Trophoblast cell (in vitro differentiated cells and primary cell): ENCODE data around the gene DHX57. TPM values are rescaled to one million over a fixed set of nuclear protein-coding genes. Genes with fewer than 3 reads are reported as not detected.

Experiments
- DNase-seq, 2 donors: peaks; one replicate each; pipeline ENCODE4 v3.0.0-alpha.2; 2016
- H2AFZ ChIP-seq: 2 replicates; pipeline ENCODE4 v1.6.1; 2013; ENCODE audit warnings: low read length, moderate library complexity, mild to moderate bottlenecking; ENCODE audit not compliant: insufficient read depth, poor library complexity
- H2AK5ac ChIP-seq: 2 replicates; pipeline ENCODE4 v1.6.1; 2013; ENCODE audit warnings: mild to moderate bottlenecking, low read length
- H2BK120ac ChIP-seq: 2 replicates; pipeline ENCODE4 v1.6.1; 2013; ENCODE audit warnings: low read length, mild to moderate bottlenecking, moderate library complexity; ENCODE audit not compliant: insufficient read depth, poor library complexity
- H2BK12ac ChIP-seq: 2 replicates; pipeline ENCODE4 v1.6.1; 2013; ENCODE audit warnings: mild to moderate bottlenecking, low read length, moderate library complexity
- H2BK5ac ChIP-seq: 2 replicates; pipeline ENCODE4 v1.6.1; 2013; ENCODE audit warnings: low read length, low read depth, moderate library complexity, mild to moderate bottlenecking; ENCODE audit not compliant: poor library complexity
- H3K14ac ChIP-seq: 2 replicates; pipeline ENCODE4 v1.6.1; 2013; ENCODE audit warnings: mild to moderate bottlenecking, low read length
- H3K18ac ChIP-seq: 2 replicates; pipeline ENCODE4 v1.6.1; 2013; ENCODE audit warnings: mild to moderate bottlenecking, low read length
- H3K23ac ChIP-seq: 2 replicates; pipeline ENCODE4 v1.6.1; 2013; ENCODE audit warnings: low read length
- H3K27ac ChIP-seq: 2 replicates; pipeline ENCODE4 v1.5.1; 2013; ENCODE audit warnings: low read depth, mild to moderate bottlenecking, inconsistent platforms, low read length, moderate library complexity
- H3K27me3 ChIP-seq: 2 replicates; pipeline ENCODE4 v1.6.1; 2013; ENCODE audit warnings: inconsistent platforms, mild to moderate bottlenecking, low read length, moderate library complexity; ENCODE audit not compliant: insufficient read depth
- H3K36me3 ChIP-seq, 2 experiments: 1 replicate in 1 of 2; 2 replicates in 1 of 2; pipeline ENCODE4 v1.6.1; 2013; ENCODE audit warnings: low read length in 2 of 2, mild to moderate bottlenecking in 2 of 2, moderate library complexity in 1 of 2; ENCODE audit not compliant: insufficient read depth in 2 of 2, control insufficient read depth in 1 of 2
- H3K4ac ChIP-seq: 2 replicates; pipeline ENCODE4 v1.6.1; 2013; ENCODE audit warnings: low read depth, mild to moderate bottlenecking, low read length, moderate library complexity
- H3K4me1 ChIP-seq, 2 experiments: 1 replicate in 1 of 2; 2 replicates in 1 of 2; pipeline ENCODE4 v1.6.1; 2013; ENCODE audit warnings: low read length in 2 of 2, mild to moderate bottlenecking in 2 of 2, moderate library complexity in 1 of 2; ENCODE audit not compliant: insufficient read depth in 2 of 2, control insufficient read depth in 1 of 2
- H3K4me2 ChIP-seq: 2 replicates; pipeline ENCODE4 v1.6.1; 2013; ENCODE audit warnings: inconsistent platforms, mild to moderate bottlenecking, low read length, moderate library complexity
- H3K4me3 ChIP-seq: 2 replicates; pipeline ENCODE4 v1.5.1; 2013; ENCODE audit warnings: mild to moderate bottlenecking, low read depth, low read length, inconsistent platforms
- H3K79me1 ChIP-seq: one replicate; pipeline ENCODE4 v1.6.1; 2013; ENCODE audit warnings: low read length
- H3K79me2 ChIP-seq: 2 replicates; pipeline ENCODE4 v1.6.1; 2013; ENCODE audit warnings: low read length, mild to moderate bottlenecking; ENCODE audit not compliant: control insufficient read depth, insufficient read depth, poor library complexity
- H3K9ac ChIP-seq: 2 replicates; pipeline ENCODE4 v1.6.1; 2013; ENCODE audit warnings: mild to moderate bottlenecking, low read length
- H3K9me3 ChIP-seq: 2 replicates; pipeline ENCODE4 v1.6.1; 2013; ENCODE audit warnings: low read depth, mild to moderate bottlenecking, control low read depth, inconsistent platforms, low read length; ENCODE audit not compliant: insufficient read depth
- H4K12ac ChIP-seq: 2 replicates; pipeline ENCODE4 v1.6.1; 2013; ENCODE audit warnings: low read depth, mild to moderate bottlenecking, low read length, moderate library complexity
- H4K8ac ChIP-seq: 2 replicates; pipeline ENCODE4 v1.6.1; 2013; ENCODE audit warnings: low read depth, mild to moderate bottlenecking, low read length, moderate library complexity
- H4K91ac ChIP-seq: one replicate; pipeline ENCODE4 v1.6.1; 2013; ENCODE audit warnings: low read depth, mild to moderate bottlenecking, low read length, moderate library complexity
- WGBS: extraction: QIAGEN DNeasy Blood & Tissue Kit; methylation state at CpG from one replicate; pipeline ENCODE4 v1.1.7; 2013; ENCODE audit warnings: missing lambda C conversion rate; ENCODE audit not compliant: insufficient read length, insufficient coverage; ENCODE audit errors: extremely low coverage; 5-methylcytosine and 5-hydroxymethylcytosine counted together
- polyA plus RNA-seq: library from polyadenylated mRNA; stranded (reverse); fragments of 200-250 nt; gene quantifications from 2 replicates; pipeline ENCODE4 v1.2.3, GENCODE V29; 2013

The DHX57 gene
- polyA plus RNA-seq = 9.8 and 10.2 TPM in 2 replicates

- no peak within 1 kb of the TSS for H3K23ac ChIP-seq
- no peaks in the 10 kb centered on the region for H3K4me1 ChIP-seq
- H4K12ac ChIP-seq = peak within 1 kb of the TSS; percentile 54
- H3K79me1 ChIP-seq = peaks cover 3% of the 10 kb centered on the region
- H3K14ac ChIP-seq = peak within 1 kb of the TSS; percentile 54
- peak within 1 kb of the TSS; percentile 91 for H3K4me3 ChIP-seq
- H3K4me2 ChIP-seq = peak within 1 kb of the TSS; percentile 94
- H3K18ac ChIP-seq = peak within 1 kb of the TSS; percentile 53
- H2AFZ ChIP-seq = peak within 1 kb of the TSS; percentile 71
- H2BK5ac ChIP-seq = no peak within 1 kb of the TSS
- H3K9me3 ChIP-seq = no peaks in the 10 kb centered on the region
- no peak within 1 kb of the TSS for H2BK12ac ChIP-seq
- peak; percentile 85 to 88 for DNase-seq
- H3K79me2 ChIP-seq = peaks cover 3% of the 10 kb centered on the region
- no peaks in the 10 kb centered on the region for H3K27me3 ChIP-seq
- no peaks in the 10 kb centered on the region for H3K36me3 ChIP-seq
- H4K8ac ChIP-seq = peak within 1 kb of the TSS; percentile 90
- peak within 1 kb of the TSS; percentile 57 for H3K9ac ChIP-seq
- no peak within 1 kb of the TSS for H2AK5ac ChIP-seq
- no peak within 1 kb of the TSS for H3K27ac ChIP-seq
- no CpG with 5 or more reads among the region's 52 CpGs for WGBS
- H3K4ac ChIP-seq = peak within 1 kb of the TSS; percentile 32
- peak within 1 kb of the TSS; percentile 59 for H4K91ac ChIP-seq
- no peak within 1 kb of the TSS for H2BK120ac ChIP-seq
These were observed at the start of gene DHX57, which contains the start of gene MORN2 for GRCh38 chr2:38875576-38876367. Gene DHX57, minus strand, starts transcription at chr2:38875934. Its CDS starts 7,529 bp downstream, at chr2:38868405. Gene MORN2, plus strand, starts transcription at chr2:38875976.

GRCh38 chr2:38922902-38923301, 47.2 kb upstream of the DHX57 start:
- WGBS = no CpG with 5 or more reads among the region's 2 CpGs

GRCh38 chr2:38922389-38922788, 46.7 kb upstream of the DHX57 start:
- Histone ChIP-seq H3K79me2 (no peaks in the 10 kb centered on the region), H3K9ac (no peak overlapping the region), H3K4ac (no peak overlapping the region), H2BK12ac (no peak overlapping the region), H4K8ac (no peak overlapping the region), H3K36me3 (no peaks in the 10 kb centered on the region), H3K27me3 (no peaks in the 10 kb centered on the region), H3K14ac (no peak overlapping the region), H3K9me3 (no peaks in the 10 kb centered on the region), H4K91ac (no peak overlapping the region), H3K23ac (no peak overlapping the region), H3K4me2 (no peak overlapping the region), H3K4me1 (no peaks in the 10 kb centered on the region), H2AFZ (no peak overlapping the region), H3K18ac (no peak overlapping the region), H2AK5ac (no peak overlapping the region), H4K12ac (no peak overlapping the region), H3K79me1 (no peaks in the 10 kb centered on the region), H2BK120ac (no peak overlapping the region), H3K4me3 (no peak overlapping the region), H3K27ac (no peak overlapping the region), H2BK5ac (no peak overlapping the region)
- no CpG with 5 or more reads among the region's 4 CpGs for WGBS
- no peak for DNase-seq

More at GRCh38 chr2:38922902-38923301, 47.2 kb upstream of the DHX57 start:
- Histone ChIP-seq H2AFZ (no peak overlapping the region), H4K12ac (no peak overlapping the region), H2AK5ac (no peak overlapping the region), H4K91ac (no peak overlapping the region), H3K79me1 (no peaks in the 10 kb centered on the region), H3K4ac (no peak overlapping the region), H3K27ac (no peak overlapping the region), H3K4me3 (no peak overlapping the region), H3K27me3 (no peaks in the 10 kb centered on the region), H4K8ac (no peak overlapping the region), H2BK12ac (no peak overlapping the region), H3K14ac (no peak overlapping the region), H3K4me1 (no peaks in the 10 kb centered on the region), H3K36me3 (no peaks in the 10 kb centered on the region), H3K9me3 (no peaks in the 10 kb centered on the region), H2BK5ac (no peak overlapping the region), H3K18ac (no peak overlapping the region), H3K79me2 (no peaks in the 10 kb centered on the region), H3K4me2 (no peak overlapping the region), H3K9ac (no peak overlapping the region), H2BK120ac (no peak overlapping the region), H3K23ac (no peak overlapping the region)
- DNase-seq = no peak

- H3K27ac ChIP-seq = no peak overlapping the region
- H3K36me3 ChIP-seq = no peaks in the 10 kb centered on the region
- DNase-seq = no peak
- no peak overlapping the region for H2AFZ ChIP-seq
- H4K91ac ChIP-seq = no peak overlapping the region
- H3K4ac ChIP-seq = no peak overlapping the region
- H3K9me3 ChIP-seq = no peaks in the 10 kb centered on the region
- H3K14ac ChIP-seq = no peak overlapping the region
- H2BK12ac ChIP-seq = no peak overlapping the region
- H3K79me2 ChIP-seq = no peaks in the 10 kb centered on the region
- H3K9ac ChIP-seq = no peak overlapping the region
- no peak overlapping the region for H4K8ac ChIP-seq
- H3K4me3 ChIP-seq = no peak overlapping the region
- H3K4me1 ChIP-seq = no peaks in the 10 kb centered on the region
- no peak overlapping the region for H2AK5ac ChIP-seq
- no peak overlapping the region for H3K4me2 ChIP-seq
- no peak overlapping the region for H3K18ac ChIP-seq
- no peak overlapping the region for H2BK120ac ChIP-seq
- WGBS = no CpG with 5 or more reads among the region's 1 CpG
- no peak overlapping the region for H3K23ac ChIP-seq
- H3K79me1 ChIP-seq = no peaks in the 10 kb centered on the region
- no peak overlapping the region for H2BK5ac ChIP-seq
- no peak overlapping the region for H4K12ac ChIP-seq
- H3K27me3 ChIP-seq = no peaks in the 10 kb centered on the region
These were observed 36.9 kb upstream of the DHX57 start for GRCh38 chr2:38912619-38913018.
